HG03097 (cell line): ENCODE results near the gene TBC1D8.

ENCODE experiments used
- ATAC-seq: cut with Tn5 transposase; IDR thresholded peaks from one replicate; pipeline ENCODE4 v1.9.1; 2021; ENCODE audit not compliant: unreplicated experiment, low FRiP score

The TBC1D8 gene

DNA sequence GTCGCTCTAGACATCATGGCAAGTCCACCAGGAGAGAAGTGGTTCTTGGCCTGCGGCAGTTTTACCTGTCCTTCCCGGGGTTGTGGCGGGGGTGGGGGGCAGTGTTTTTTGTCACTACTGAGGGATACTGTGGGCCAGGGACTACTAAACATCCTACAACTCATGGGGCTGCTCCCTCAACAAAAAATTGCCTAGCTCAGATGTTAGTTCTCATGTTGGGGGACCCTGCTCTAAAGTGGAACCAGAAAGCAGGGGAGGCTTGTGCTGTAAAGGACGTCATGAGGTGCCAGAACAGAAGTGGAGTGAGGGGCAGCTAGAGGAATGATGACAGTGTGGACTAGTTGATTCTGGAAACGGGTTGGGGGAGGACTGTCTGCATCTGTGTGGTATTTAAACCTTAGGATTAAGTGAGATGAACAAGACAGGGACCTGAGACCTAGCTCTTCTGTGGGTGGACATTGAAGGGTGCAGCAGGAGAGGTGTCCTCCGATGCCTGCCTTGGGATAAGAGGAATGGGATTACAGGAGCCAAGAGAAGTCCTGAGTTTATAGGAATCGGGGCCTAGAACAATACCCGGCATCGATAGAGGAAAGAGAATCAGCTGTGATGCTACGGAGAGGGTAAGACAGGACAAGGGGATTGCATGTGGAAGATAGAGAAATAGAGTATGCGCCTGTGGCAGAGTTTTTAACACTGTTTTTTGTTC, 146.4 kb downstream of the TBC1D8 start:
- ATAC-seq: no peak

DNA sequence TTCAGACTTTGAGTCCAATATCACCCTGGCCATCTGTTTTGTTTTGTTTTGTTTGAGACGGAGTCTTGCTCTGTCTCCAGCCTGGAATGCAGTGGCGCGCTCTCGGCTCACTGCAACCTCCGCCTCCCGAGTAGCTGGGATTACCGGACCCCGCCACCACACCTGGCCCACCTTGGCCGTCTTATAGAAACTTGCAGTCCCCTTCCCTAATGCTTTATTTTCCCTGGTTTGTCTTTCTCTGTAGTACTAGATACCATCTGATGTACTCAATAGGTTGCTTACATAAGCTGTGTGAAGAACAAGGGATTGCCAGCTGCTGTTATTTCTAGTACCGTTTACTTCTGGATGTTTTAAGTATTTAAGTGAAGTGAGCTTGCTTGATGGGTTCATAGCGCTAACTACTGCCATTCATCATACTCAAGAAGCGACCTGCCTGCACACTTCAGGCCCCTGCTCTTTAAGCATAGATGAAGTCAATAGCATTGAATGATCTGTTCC, 147.9 kb downstream of the TBC1D8 start:
- no peak for ATAC-seq

DNA sequence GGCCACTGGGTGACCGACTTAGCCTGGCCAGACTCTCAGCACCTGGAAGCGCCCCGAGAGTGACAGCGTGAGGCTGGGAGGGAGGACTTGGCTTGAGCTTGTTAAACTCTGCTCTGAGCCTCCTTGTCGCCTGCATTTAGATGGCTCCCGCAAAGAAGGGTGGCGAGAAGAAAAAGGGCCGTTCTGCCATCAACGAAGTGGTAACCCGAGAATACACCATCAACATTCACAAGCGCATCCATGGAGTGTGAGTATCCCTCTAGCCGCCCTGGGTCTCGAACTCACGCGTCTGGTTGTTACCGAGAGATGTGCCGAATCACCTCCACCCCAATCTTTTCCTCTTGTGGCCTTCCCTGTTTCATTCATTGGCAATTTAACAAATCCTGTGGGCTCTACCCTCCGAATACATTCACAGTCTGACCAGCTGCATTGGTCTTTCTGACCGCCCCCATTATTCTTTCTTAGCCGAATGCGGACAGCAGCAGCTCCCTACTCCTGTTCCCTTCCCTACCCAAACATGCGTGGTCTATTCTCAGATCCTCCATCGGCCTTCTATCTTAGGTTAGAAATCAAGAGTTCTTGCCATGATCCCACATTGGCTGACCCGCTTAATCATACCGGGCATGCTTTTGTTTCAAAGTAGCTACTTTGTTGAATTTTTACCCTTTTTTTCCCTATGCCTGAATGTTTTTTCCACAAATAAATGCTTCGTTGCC, 148.5 kb downstream of the TBC1D8 start:
- ATAC-seq: no peak

DNA sequence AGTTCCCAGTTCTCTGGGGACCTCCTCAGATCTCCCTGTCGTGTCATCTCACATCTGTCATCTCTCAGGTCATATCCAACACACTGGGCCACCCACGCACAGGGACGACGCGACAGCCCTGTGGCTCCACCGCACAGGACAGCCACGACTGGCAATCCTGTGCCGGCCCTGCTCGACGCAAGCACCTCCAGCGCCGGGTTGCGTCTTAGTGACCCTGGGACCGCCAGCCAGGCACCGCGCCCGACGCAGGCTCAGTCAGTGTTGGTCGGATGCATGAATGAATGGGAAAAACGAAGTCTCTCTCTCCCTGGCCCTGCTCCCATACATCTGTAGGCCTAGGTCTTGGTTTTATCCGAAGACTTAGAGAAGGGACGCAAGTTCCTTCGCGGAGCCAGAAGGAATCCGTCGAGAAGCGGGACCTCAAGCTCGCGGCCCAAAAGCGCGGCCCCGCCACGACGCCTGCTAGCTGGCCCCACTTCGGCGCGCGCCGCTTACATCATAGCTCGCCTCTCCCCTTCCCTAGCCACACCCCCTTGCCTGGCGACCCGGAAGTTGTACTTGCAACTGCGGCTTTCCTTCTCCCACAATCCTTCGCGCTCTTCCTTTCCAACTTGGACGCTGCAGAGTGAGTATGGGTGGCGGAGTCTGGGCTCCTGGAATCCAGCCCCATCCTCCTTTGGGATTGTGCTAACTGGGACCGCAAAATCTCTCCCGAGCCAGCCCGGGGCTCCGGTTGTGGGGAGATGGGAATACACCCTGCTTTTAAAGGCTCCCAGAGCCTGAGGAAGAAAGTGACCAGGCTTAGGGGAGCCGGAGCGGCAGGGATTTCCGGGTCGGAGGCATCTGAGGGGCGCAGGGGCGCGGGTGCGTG, 149.3 kb downstream of the TBC1D8 start, which contains the start of gene RPL31:
RPL31 (plus strand) TSS at position 599 of the 871 bp plus-strand sequence. CDS start 413 bp downstream, outside the sequence.
- peak; percentile 95 for ATAC-seq

DNA sequence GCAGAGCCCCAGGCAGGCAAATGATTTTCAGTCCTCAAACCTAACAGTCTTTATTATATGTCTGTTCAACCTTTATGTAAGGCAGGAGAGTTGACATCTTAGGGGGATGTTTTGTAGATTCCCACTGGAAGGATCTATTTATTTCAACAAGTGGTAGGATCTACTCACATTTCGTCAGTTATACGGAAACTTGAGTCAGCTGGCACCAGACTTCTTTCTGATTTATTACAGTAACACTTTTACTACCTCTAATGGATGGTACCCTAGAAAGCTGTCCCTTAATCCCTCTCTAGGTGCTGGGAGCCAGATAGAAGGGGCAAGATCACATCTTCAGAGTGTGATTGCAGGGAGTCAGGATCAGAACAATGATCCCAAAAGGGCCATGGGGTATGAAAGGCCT, 151.2 kb downstream of the TBC1D8 start:
- ATAC-seq: no peak

DNA sequence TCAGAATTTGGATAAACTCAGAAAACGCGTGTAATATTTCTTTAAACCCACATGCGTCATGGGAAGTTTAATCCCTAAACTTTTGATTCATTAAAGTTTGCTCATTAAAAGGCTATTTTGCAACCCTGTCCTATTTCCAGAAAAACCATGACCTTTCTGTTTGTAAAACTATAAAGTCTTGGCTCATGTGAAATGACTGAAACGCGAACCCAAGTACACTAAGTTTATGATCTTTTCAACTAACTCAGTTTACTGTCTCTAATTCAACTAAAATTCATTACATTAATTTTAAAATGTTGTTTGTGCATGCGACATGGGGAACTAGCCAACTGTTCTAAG, 153.0 kb downstream of the TBC1D8 start:
- no peak for ATAC-seq

DNA sequence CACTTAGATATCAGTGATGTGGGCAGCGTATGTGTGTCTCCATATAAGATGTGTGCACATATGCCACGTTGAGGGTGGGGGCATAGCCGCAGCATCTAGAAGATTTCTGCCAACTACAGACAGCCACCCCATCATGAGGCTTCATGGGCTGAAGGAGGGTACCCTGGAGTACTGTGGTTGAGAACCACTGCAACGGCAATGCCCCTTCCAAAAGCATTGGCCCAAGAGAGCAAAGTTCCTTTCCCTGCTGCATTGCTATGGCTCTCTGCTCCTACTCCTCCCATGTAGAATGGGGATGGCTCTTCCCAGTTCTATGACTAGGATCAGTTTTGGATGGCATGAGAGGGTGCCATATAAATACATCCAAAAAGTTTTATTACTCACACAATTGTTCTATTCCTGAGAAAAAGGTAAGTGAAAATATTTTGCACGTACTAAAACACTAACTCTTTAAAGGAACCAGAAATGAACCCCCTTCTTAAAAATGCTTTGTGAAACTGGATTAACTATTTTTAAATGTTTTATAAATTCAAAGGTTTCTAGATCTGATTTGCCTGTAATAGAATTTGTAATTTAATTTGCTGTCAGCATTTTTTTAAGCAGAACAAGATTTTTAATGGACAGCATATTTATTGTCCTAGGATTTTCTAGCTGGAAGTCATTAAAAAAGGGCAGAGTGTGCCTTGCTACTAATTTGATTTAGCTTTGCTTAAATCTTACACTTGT, 153.5 kb downstream of the TBC1D8 start:
- no peak for ATAC-seq

DNA sequence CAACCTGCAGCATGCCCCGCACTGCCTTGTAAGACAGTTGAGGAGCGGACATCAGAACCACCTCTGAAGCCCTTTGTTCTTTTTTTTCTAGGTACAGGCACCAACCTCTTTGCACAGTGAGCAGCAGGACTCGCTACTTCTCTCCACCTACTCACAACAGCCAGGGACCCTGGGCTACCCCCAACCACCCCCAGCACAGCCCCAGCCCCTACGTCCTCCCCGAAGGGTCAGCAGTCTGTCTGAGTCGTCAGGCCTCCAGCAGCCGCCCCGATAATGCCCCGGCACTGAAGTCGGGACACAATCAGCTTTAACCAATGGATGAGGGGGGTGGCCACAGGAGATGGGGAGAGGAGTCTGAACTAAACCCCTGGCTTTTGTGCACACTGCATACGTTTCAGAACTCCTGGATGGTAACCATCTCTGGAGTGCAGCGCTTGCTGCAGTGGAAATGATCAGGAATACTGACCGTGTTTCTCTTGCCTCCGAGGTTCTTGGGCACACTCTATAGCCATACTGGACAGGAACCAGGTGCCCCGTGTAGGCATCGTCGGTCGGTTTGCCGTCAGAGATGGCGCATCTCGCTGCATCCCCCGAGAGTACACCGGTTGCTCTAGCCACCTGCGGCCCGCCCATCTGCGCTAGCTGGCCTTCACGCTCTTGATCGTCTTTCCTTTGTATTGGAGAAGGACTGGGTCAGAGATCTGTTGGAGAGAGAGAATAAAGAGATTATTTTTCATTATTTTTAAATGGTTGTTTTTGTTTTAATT, 155.7 kb downstream of the TBC1D8 start:
- no peak for ATAC-seq

DNA sequence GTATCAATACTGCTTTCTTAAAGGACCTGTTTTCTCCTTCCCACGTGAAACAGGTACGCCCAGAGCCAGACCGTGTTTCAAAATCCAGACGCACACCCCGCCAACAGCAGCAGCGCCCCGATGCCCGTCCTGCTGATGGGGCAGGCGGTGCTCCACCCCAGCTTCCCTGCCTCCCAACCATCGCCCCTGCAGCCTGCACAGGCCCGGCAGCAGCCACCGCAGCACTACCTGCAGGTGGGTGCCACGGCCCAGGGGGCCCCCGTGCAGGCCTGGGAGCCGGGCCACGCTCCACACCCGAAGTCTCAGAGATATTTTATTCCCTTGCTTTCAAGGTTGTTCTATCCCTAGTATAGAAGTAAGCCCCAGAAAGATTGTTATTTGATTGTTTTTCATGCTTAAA, 157.9 kb downstream of the TBC1D8 start:
- ATAC-seq: no peak

DNA sequence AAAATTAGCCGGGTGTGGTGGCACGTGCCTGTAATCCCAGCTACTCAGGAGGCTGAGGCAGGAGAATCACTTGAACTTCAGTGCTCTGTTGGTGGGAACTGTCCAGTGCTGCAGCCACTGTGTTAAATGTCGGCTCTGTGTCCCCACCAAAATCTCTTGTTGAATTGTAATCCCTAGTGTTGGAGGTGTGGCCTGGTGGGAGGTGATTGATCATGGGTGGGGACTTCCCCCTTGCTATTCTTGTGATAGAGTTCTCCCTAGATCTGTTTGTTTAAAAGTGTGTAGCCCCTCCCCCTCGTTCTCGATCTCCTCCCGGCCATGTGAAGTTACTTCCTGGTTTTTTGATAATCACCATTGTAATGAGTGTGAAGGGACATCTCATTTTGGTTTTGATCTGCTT, 158.9 kb downstream of the TBC1D8 start:
- ATAC-seq: no peak

DNA sequence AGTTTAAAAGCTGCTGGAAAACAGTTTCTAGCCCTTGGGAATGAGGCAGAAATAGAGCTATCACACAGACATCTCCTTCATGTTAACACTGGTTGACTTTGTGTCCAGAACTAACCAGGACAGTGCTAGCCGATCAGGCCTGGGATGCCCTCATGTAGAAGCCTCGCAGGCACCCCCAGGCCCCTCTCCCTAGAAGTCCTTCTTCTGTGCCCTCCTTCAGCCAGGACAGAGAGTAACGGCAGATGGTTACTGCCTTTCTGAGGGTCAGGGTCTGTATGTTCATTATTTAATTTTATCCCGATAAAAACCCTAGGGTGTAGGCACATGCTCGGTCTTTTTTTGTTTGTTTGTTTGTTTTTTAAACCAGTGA, 159.8 kb downstream of the TBC1D8 start:
- ATAC-seq: no peak

DNA sequence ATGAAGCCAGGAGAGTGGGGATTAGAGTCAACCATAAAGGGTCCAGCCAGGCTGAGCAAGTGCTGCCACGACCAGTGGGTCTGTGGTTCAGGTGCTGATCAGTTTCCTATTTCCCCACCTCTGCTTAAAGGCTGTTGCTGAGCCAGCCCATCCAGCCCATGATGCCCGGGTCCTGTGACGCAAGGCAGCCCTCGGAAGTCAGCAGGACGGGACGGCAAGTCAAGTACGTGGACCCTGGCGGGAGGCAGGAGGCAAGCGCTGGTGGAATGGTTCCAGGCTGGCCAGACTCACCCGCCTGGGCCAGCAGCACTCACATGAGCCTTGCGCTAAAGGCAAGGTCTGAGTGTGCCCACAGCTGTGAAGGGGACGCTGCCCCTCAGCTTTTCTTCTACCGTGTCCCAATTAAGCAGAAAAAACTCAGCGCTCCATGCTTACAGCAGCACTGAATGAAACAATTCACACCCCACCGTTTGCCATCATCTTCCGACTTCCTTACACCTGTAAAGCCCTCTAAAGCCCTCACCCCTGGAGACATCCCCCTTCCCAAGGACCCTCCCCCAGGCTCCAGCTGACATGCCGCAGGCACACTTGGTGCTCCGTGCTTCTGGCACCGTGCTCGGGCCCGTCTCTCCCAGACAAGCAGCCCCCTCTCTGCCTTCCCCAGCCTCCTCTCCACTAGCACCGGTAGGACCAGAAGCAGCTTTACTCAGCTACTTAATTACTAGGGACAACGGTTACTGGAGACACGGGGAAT, 160.4 kb downstream of the TBC1D8 start:
- ATAC-seq: no peak

DNA sequence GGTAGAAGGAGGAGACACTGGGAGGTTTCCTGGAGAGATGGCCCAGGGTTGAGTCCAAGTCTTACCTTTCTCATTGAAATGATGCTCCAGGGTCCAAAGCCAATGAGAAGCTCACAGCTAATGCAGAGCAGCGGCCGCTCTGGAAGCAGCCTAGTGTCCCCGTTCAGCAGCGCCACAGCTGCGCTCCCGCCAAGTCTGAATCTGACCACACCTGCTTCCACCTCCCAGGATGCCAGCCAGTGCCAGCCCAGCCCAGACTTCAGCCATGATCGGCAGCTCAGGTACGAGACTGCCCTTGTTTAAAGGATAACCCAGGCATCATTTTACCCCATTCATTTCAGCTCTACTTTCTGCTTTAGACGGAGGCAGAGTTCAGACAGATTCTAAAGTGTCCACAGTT, 161.0 kb downstream of the TBC1D8 start:
- ATAC-seq: no peak

DNA sequence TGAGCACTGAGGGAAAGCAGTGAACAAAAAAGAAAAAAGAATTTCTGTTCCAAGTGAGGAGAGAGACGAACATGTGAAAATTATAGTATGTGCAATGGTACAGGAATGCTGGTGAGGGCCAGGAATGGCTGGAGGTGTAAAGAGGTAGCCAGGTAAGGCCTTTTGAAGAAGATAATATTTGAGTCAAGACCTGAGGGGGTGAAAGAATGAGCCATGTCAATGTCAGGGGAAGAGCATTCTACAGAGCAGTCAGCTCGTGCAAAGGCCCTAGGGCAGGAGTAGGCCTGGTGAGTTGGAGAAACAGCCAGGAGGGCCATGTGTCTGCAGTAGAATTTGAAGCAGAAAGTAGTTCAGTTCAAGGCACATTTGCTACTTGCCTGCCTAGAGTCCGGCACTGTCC, 161.5 kb downstream of the TBC1D8 start:
- no peak for ATAC-seq

DNA sequence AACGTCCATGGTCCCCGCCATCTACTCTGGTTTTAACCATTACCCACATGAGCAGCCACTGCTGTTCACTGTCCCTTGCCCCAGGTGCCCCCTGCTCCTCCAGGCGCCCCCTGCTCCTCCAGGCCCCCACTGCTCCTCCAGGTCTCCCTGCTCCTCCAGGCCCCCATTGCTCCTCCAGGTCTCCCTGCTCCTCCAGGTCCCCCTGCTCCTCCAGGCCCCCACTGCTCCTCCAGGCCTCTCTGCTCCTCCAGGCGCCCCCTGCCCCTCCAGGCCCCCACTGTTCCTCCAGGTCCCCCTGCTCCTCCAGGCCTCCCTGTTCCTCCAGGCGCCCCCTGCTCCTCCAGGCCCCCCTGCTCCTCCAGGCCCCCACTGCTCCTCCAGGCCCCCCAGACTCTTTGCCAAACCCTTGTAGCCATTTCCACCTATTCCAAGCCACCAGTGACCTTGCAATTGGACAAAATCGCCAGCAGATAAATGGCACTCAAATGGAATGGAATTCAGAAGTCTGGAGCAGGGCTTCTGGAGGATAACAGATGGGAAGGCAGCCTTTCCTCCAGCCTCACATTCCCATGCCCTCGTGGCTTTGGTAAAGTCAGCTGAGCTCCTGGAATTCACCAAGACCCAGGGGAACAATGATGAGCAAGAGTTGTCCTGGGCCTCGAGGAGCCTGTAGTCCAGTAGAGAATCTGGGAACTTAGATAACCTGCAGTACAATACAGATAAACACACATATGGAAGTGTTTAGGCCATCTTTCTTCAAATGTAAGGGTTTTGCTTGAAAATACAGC, 162.4 kb downstream of the TBC1D8 start:
- ATAC-seq: no peak

DNA sequence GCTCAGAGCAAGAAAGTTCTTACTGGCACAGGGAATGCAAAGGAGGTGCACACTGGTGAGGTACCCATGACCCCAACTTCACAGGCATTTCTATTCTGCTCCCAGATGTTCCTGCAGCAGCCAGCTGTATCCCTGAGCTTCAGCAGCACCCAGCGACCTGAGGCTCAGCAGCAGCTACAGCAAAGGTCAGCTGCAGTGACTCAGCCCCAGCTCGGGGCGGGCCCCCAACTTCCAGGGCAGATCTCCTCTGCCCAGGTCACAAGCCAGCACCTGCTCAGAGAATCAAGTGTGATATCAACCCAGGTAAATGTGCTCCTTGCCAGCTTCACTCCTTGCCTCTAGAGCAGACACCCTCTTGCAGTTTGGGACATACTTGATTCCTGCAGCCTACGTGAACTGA, 163.2 kb downstream of the TBC1D8 start:
- no peak for ATAC-seq

DNA sequence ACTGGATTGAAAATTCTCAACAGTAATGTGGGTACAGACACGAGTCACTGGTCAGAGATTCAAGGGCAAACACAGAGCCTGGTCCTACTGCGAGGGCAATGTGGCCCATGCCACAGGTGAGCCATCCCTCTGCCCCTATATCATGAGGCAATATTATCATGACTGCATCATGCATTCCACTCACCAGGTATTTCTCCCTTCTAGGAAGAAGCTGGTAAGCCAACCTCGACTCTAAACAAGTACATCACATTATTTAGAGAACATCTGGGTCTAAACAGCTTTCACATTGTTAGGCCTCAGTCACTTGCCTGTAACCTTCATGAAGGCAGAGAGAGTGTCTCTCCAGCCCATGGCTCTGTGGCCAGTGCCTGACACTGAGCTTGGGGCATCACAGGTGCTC, 163.6 kb downstream of the TBC1D8 start:
- ATAC-seq: no peak

DNA sequence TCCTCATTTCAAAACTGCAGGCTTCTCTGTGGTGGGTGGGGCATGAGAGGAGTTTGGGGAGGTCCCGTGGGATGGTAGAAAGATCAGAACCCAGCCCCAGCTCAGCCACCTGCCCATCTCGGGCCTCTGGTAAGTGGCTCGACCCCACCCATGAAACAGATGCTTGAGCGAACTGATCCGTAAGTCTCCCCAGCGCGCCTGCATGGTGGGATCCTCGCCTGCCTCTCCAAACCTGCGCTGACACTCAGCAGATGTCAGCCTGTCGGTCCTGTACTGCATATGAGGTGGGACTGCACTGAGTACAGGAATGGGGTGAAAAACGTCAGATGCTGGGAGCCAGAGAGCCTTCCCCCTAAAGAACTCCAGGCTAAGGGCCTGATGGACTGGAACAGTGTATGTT, 165.0 kb downstream of the TBC1D8 start:
- no peak for ATAC-seq
